Measurements from ENCODE around the gene UBE2U. TPM values are rescaled to one million over a fixed set of nuclear protein-coding genes. Genes with fewer than 3 reads are reported as not detected.
"Not testable (repeated sequence)": the region's sequence is repeated elsewhere in the genome, so short reads cannot be mapped to it uniquely, and the experiment has no call there.

UBE2U gene
- polyA plus RNA-seq, 1 donor from 2014 or later: not detected

- TF ChIP-seq RAD21 (conservative IDR thresholded peaks at IDR 0.05) (no peak), SMC3 (conservative IDR thresholded peaks at IDR 0.05; ENCODE audit: poor library complexity) (no peak), EZH2 (IDR thresholded peaks at IDR 0.05; ENCODE audit: borderline replicate concordance, insufficient read depth, low read length, poor library complexity, severe bottlenecking) (no peak), REST (IDR thresholded peaks at IDR 0.05; ENCODE audit: borderline replicate concordance) (no peak), MXI1 (conservative IDR thresholded peaks at IDR 0.05; ENCODE audit: poor library complexity, severe bottlenecking) (no peak), POLR2AphosphoS5 (IDR thresholded peaks at IDR 0.05) (no peak), TAF1 (IDR thresholded peaks at IDR 0.05; ENCODE audit: low read depth) (no peak), EP300 (conservative IDR thresholded peaks at IDR 0.05; ENCODE audit: poor library complexity, severe bottlenecking) (no peak)
- no peak overlapping the region for H2AFZ ChIP-seq (ENCODE audit: low read depth, low read length)
Measured at GRCh38 chr1:64220241-64220640, 16.8 kb downstream of the UBE2U start.

GRCh38 chr1:64223329-64224151, 20.1 kb downstream of the UBE2U start:
- Histone ChIP-seq H3K9me2 (ENCODE audit: insufficient read depth, low read length) (no peaks in the 10 kb centered on the region), H4K20me1 (ENCODE audit: insufficient read depth) (no peaks in the 10 kb centered on the region), H3K27ac (ENCODE audit: low read length) (no peak overlapping the region), H3K79me2 (replicated peaks; ENCODE audit: insufficient read depth, low read length) (no peaks in the 10 kb centered on the region), H3K4me2 (ENCODE audit: low read length) (no peak overlapping the region), H3K9me3 (ENCODE audit: low read length) (no peaks in the 10 kb centered on the region), H3F3A (ENCODE audit: insufficient read depth, low read length, poor library complexity, severe bottlenecking) (no peaks in the 10 kb centered on the region), H3K27me3 (ENCODE audit: insufficient read depth, low read depth, low read length) (no peaks in the 10 kb centered on the region), H3K9ac (ENCODE audit: low read length) (no peak overlapping the region), H3K4me3 (ENCODE audit: low read length) (no peak overlapping the region), H2AFZ (ENCODE audit: low read depth, low read length) (no peak overlapping the region), H3K36me3 (ENCODE audit: insufficient read depth, low read length) (no peaks in the 10 kb centered on the region)
- TF ChIP-seq MXI1 (conservative IDR thresholded peaks at IDR 0.05; ENCODE audit: poor library complexity, severe bottlenecking): no peak
- no peak for TF ChIP-seq REST (IDR thresholded peaks at IDR 0.05; ENCODE audit: borderline replicate concordance)
- TF ChIP-seq RAD21 (conservative IDR thresholded peaks at IDR 0.05): no peak
- TF ChIP-seq EZH2 (IDR thresholded peaks at IDR 0.05; ENCODE audit: borderline replicate concordance, insufficient read depth, low read length, poor library complexity, severe bottlenecking): no peak
- no peak for TF ChIP-seq CTCF (IDR thresholded peaks at IDR 0.05; ENCODE audit: poor library complexity, severe bottlenecking)
- no peak for TF ChIP-seq POLR2AphosphoS5 (IDR thresholded peaks at IDR 0.05)
- no peak for TF ChIP-seq SMC3 (conservative IDR thresholded peaks at IDR 0.05; ENCODE audit: poor library complexity)
- no peak for TF ChIP-seq TAF1 (IDR thresholded peaks at IDR 0.05; ENCODE audit: low read depth)
- TF ChIP-seq EP300 (conservative IDR thresholded peaks at IDR 0.05; ENCODE audit: poor library complexity, severe bottlenecking): no peak

More at GRCh38 chr1:64220241-64220640, 16.8 kb downstream of the UBE2U start:
- Histone ChIP-seq H3K4me2 (ENCODE audit: low read length) (no peak overlapping the region), H3K4me3 (ENCODE audit: low read length) (no peak overlapping the region), H3K9me2 (ENCODE audit: insufficient read depth, low read length) (no peaks in the 10 kb centered on the region), H3K27me3 (ENCODE audit: insufficient read depth, low read depth, low read length) (no peaks in the 10 kb centered on the region), H3F3A (ENCODE audit: insufficient read depth, low read length, poor library complexity, severe bottlenecking) (no peaks in the 10 kb centered on the region), H3K79me2 (replicated peaks; ENCODE audit: insufficient read depth, low read length) (no peaks in the 10 kb centered on the region), H3K9me3 (ENCODE audit: low read length) (no peaks in the 10 kb centered on the region), H4K20me1 (ENCODE audit: insufficient read depth) (no peaks in the 10 kb centered on the region), H3K9ac (ENCODE audit: low read length) (no peak overlapping the region), H3K36me3 (ENCODE audit: insufficient read depth, low read length) (no peaks in the 10 kb centered on the region), H3K27ac (ENCODE audit: low read length) (no peak overlapping the region)

GRCh38 chr1:64224236-64224635, 20.8 kb downstream of the UBE2U start:
- not testable (repeated sequence) for H3F3A ChIP-seq (ENCODE audit: insufficient read depth, low read length, poor library complexity, severe bottlenecking); H3K27me3 ChIP-seq (ENCODE audit: insufficient read depth, low read depth, low read length); H3K4me2 ChIP-seq (ENCODE audit: low read length); H2AFZ ChIP-seq (ENCODE audit: low read depth, low read length); H3K4me3 ChIP-seq (ENCODE audit: low read length); H3K9me2 ChIP-seq (ENCODE audit: insufficient read depth, low read length); H3K9me3 ChIP-seq (ENCODE audit: low read length); H3K9ac ChIP-seq (ENCODE audit: low read length); H3K79me2 ChIP-seq (replicated peaks; ENCODE audit: insufficient read depth, low read length); H3K36me3 ChIP-seq (ENCODE audit: insufficient read depth, low read length); H4K20me1 ChIP-seq (ENCODE audit: insufficient read depth); H3K27ac ChIP-seq (ENCODE audit: low read length)
